HEK293T (cell line): ENCODE measurements around the gene SUGCT.

ENCODE experiments used
- CTCF ChIA-PET: fragments of 350-600 bp; formaldehyde crosslinking; extraction: SDS; loops from one replicate; lab custom pipeline; 2021; ENCODE audit warnings: antibody characterized with exemption, inconsistent platforms; lab: Yijun Ruan, JAX
- POLR2A ChIA-PET: fragments of 350-600 bp; formaldehyde crosslinking; extraction: SDS; loops from one replicate; lab custom pipeline; 2020; ENCODE audit warnings: antibody characterized with exemption, inconsistent platforms; lab: Yijun Ruan, JAX
- DNase-seq: peaks from one replicate; pipeline ENCODE4 v3.0.0; 2012; ENCODE audit warnings: mixed read lengths; ENCODE audit errors: extremely low spot score
- ARNT ChIP-seq: fragments of 450-650 bp; IDR thresholded peaks from 2 replicates; pipeline ENCODE4 v1.6.1; 2017; ENCODE audit warnings: mild to moderate bottlenecking
- BHLHE40 ChIP-seq: fragments of 450-650 bp; IDR thresholded peaks from 2 replicates; pipeline ENCODE4 v1.6.1; 2016; ENCODE audit warnings: mild to moderate bottlenecking, moderate library complexity, borderline replicate concordance
- CTBP1 ChIP-seq: fragments of 450-650 bp; IDR thresholded peaks from 2 replicates; pipeline ENCODE4 v1.6.1; 2016; ENCODE audit warnings: borderline replicate concordance
- ELF4 ChIP-seq: fragments of 450-650 bp; IDR thresholded peaks from 2 replicates; pipeline ENCODE4 v1.6.1; 2017; ENCODE audit warnings: antibody characterized with exemption
- FOXA1 ChIP-seq: fragments of 450-650 bp; IDR thresholded peaks from 2 replicates; pipeline ENCODE4 v1.6.1; 2016; ENCODE audit warnings: mild to moderate bottlenecking
- FOXK2 ChIP-seq: fragments of 450-650 bp; IDR thresholded peaks from 2 replicates; pipeline ENCODE4 v1.6.1; 2016; ENCODE audit warnings: mild to moderate bottlenecking
- FOXM1 ChIP-seq: fragments of 450-650 bp; IDR thresholded peaks from 2 replicates; pipeline ENCODE4 v1.6.1; 2017; ENCODE audit warnings: mild to moderate bottlenecking, borderline replicate concordance
- HDGF ChIP-seq: fragments of 450-650 bp; IDR thresholded peaks from 2 replicates; pipeline ENCODE4 v1.6.1; 2017; ENCODE audit warnings: antibody characterized with exemption, borderline replicate concordance
- L3MBTL2 ChIP-seq: fragments of 450-650 bp; conservative IDR thresholded peaks from 2 replicates; pipeline ENCODE4 v1.6.1; 2016; ENCODE audit warnings: mild to moderate bottlenecking
- LEF1 ChIP-seq: fragments of 450-650 bp; IDR thresholded peaks from 2 replicates; pipeline ENCODE4 v1.6.1; 2017; ENCODE audit warnings: mild to moderate bottlenecking, borderline replicate concordance
- NFRKB ChIP-seq: fragments of 450-650 bp; IDR thresholded peaks from 2 replicates; pipeline ENCODE4 v1.6.1; 2016; ENCODE audit warnings: mild to moderate bottlenecking, moderate library complexity
- SP1 ChIP-seq: fragments of 450-650 bp; IDR thresholded peaks from 2 replicates; pipeline ENCODE4 v1.6.1; 2017
- SUZ12 ChIP-seq: fragments of 450-650 bp; IDR thresholded peaks from 2 replicates; pipeline ENCODE4 v1.6.1; 2016; ENCODE audit warnings: mild to moderate bottlenecking
- TARDBP ChIP-seq: fragments of 450-650 bp; IDR thresholded peaks from 2 replicates; pipeline ENCODE4 v1.6.1; 2016
- ZNF384 ChIP-seq: fragments of 450-650 bp; IDR thresholded peaks from 2 replicates; pipeline ENCODE4 v1.6.1; 2016
- TF ChIP-seq, protein P1 (sequence below): fragments of 450-650 bp; IDR thresholded peaks from 2 replicates; pipeline ENCODE4 v1.6.1; 2016

Gene SUGCT

DNA sequence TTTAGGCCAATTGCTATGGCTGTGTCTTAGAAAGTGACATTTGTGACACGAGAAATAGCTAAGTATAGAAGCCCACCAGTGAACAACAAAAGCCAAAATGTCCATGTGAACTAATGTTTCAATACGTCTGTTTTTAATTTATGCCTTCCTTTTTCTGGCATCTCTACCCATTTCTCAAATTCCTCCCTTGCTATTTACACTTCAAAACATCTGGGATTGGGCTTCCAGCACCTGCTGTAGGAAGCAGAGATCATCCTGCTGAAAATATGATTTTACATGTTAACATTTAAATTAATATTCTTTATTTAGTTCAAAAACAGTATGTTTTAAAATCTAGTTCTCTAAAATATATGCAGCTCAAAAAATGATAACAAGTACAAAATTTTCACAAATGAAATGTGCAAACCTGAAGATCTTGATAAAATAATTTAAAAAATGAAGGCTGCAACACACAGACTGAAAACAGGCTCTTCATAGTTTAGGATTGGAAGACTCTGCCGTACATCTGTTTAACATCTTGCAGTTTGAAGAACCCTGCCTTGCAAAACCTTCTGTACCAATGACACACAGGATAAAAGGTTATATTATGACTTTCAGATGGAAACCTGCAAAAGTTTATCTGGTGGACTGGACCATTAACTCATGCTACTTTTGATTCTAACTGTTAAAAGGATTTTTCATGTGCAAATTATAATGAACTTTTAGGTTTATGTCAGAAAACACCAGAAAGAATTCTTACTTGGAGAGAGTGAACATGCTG, 408.4 kb downstream of the SUGCT start:
- CTCF ChIA-PET: no interaction called here
- TF ChIP-seq ZNF384: no peak
- TF ChIP-seq LEF1: no peak
- TF ChIP-seq SUZ12: no peak
- no peak for TF ChIP-seq TARDBP
- TF ChIP-seq FOXA1: no peak
- no peak for TF ChIP-seq NFRKB
- TF ChIP-seq ELF4: no peak
- no peak for TF ChIP-seq FOXK2
- TF ChIP-seq ARNT: no peak
- TF ChIP-seq L3MBTL2: no peak
- TF ChIP-seq SP1: no peak
- TF ChIP-seq HDGF: no peak
- no peak for TF ChIP-seq BHLHE40
- TF ChIP-seq, protein P1, sequence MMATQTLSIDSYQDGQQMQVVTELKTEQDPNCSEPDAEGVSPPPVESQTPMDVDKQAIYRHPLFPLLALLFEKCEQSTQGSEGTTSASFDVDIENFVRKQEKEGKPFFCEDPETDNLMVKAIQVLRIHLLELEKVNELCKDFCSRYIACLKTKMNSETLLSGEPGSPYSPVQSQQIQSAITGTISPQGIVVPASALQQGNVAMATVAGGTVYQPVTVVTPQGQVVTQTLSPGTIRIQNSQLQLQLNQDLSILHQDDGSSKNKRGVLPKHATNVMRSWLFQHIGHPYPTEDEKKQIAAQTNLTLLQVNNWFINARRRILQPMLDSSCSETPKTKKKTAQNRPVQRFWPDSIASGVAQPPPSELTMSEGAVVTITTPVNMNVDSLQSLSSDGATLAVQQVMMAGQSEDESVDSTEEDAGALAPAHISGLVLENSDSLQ: no peak
- POLR2A ChIA-PET: no interaction called here
- DNase-seq: no peak

DNA sequence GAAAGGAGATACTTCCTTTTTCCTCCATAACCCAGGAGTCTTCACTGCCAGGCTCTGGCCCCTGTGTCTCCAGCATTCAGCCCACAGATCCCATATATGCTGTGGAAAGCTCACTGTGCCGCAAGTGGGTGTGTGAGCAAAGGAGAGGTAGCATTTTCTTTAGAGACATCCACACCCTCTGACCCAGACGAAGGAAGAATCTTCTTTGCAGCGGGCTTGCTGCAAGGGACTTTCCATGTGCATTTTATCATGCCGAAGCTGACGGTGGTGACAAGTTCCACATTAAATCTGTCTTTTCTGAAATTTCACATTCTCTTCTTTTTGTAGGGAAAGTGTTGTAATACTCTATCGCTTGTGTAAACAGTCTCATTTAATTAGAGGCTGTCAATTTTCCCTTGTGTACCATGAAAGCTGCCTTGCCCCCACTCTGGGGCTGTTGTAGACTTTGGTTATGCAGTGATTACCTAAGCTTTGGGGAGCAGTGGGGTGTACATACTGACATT, 409.5 kb downstream of the SUGCT start:
- POLR2A ChIA-PET: no interaction called here
- no peak for DNase-seq
- CTCF ChIA-PET: no interaction called here
- no peak for TF ChIP-seq ZNF384
- no peak for TF ChIP-seq TARDBP
- no peak for TF ChIP-seq ARNT
- no peak for TF ChIP-seq L3MBTL2
- TF ChIP-seq FOXM1: no peak
- no peak for TF ChIP-seq SUZ12
- TF ChIP-seq NFRKB: no peak
- TF ChIP-seq HDGF: no peak
- no peak for TF ChIP-seq ELF4
- TF ChIP-seq CTBP1: no peak
- TF ChIP-seq FOXK2: no peak
- no peak for TF ChIP-seq BHLHE40
- TF ChIP-seq LEF1: no peak
- TF ChIP-seq, protein P1: no peak
- TF ChIP-seq FOXA1: no peak
- TF ChIP-seq SP1: no peak

DNA sequence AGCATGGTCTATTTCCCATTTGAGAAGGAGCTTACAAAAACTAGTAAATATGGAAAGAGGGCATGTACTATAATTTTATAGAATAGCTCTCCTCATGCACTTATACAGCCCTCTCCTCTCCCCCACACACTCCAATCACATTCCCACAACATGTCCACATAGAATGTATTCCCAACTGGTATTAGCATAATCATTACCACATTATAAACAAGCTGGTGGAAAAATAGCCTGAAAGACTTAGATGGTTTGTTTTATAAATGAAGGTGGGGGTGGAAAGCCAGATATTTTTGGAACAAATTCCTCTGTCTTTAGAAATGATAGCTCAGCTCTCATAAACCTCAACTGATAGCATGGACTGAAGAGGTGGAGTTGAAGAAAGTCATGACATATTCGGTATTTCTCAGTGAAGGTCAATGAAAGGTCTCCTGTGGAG, 410.1 kb downstream of the SUGCT start:
- TF ChIP-seq HDGF (no peak), SUZ12 (no peak), ZNF384 (no peak), FOXA1 (no peak), ARNT (no peak), BHLHE40 (no peak), TARDBP (no peak), CTBP1 (no peak)
- ChIA-PET CTCF (no interaction called here), POLR2A (no interaction called here)
- no peak for DNase-seq

DNA sequence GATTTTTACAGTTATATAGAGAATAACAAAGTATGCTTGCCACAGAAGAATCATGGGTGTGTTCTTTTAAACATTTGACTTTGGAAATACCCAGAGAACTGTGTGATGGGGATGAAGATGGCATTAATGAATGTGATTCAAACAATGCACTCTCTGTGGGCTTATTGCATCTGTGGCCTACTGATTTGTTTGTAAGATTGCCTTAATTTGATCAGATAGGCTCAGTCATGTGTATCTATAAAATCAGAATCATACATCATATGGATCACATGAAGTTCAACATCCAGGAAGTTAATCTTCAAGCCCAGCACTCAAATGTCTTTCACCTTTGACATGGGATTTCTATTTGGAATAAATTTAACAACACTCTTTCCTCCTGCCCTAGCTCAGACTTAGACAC, 410.9 kb downstream of the SUGCT start:
- DNase-seq: no peak
- TF ChIP-seq TARDBP: no peak
- no peak for TF ChIP-seq BHLHE40
- no peak for TF ChIP-seq FOXM1
- no peak for TF ChIP-seq ARNT
- no peak for TF ChIP-seq FOXA1
- TF ChIP-seq SUZ12: no peak
- TF ChIP-seq, protein P1: no peak
- no peak for TF ChIP-seq SP1
- CTCF ChIA-PET: no interaction called here
- POLR2A ChIA-PET: no interaction called here

DNA sequence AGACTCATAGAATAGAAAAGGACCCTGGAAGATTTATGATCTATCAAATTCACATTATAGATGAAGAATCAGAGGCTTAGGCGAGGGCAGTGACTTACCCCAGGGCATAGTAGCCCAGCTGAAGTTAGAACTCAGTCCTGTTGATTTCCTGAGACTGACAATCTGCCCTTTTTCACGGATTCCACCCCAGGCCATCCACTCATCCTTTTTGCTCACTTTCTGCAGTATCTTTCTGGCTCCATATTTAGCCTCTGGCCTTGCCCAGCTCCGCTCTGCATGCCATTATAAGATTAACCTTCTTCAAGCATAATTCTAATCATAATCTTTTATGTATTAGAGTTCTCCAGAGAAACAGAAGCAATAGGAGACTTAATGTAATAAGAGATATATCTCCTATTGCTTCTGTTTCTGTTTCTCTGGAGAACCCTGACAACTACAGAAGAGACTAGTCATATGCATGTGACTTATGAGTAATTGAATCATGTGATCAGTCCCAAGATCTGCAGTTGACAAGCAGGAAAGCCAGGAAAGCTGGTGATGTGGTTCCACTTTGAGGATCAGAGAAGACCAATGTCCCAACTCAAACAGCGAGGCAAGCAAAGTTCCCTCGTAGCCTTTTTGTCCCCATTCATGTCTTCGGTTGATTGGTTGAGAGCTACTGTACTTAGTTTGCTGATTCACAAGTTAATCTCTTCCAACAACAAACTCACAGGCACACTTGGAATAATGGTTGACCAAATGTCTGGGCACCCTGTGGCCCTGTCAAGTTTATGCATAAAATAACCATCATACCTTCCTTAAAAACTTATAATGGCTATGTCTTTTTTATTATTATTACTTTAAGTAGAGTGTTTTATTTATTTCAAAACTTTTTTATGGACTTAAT, 412.1 kb downstream of the SUGCT start:
- ChIA-PET CTCF (no interaction called here), POLR2A (no interaction called here)
- no peak for TF ChIP-seq LEF1
- TF ChIP-seq L3MBTL2: no peak
- TF ChIP-seq, protein P1: no peak
- TF ChIP-seq BHLHE40: no peak
- TF ChIP-seq TARDBP: no peak
- no peak for TF ChIP-seq SUZ12
- no peak for TF ChIP-seq FOXM1
- TF ChIP-seq SP1: no peak
- TF ChIP-seq CTBP1: no peak
- no peak for TF ChIP-seq FOXA1
- TF ChIP-seq ELF4: no peak
- TF ChIP-seq ARNT: no peak
- no peak for TF ChIP-seq FOXK2
- no peak for TF ChIP-seq NFRKB
- no peak for TF ChIP-seq HDGF
- TF ChIP-seq ZNF384: no peak
- DNase-seq: no peak
